Panc1 (cell line): Measurements from ENCODE around the gene CSN1S1. TPM values are rescaled to one million over a fixed set of nuclear protein-coding genes. Genes with fewer than 3 reads are reported as not detected.
"Not testable (repeated sequence)": the region's sequence is repeated elsewhere in the genome, so short reads cannot be mapped to it uniquely, and the experiment has no call there.

Source experiments
- ATAC-seq: fragments of 200-7000 bp; cut with Tn5 transposase; 2 replicates; pipeline ENCODE4 v1.9.1; 2020; ENCODE audit warnings: mild to moderate bottlenecking, moderate library complexity
- BruUV-seq: library from RNA; stranded (reverse); fragments of 400-500 nt; replicated peaks from 2 replicates; lab custom pipeline; 2021; lab: Mats Ljungman, UMichigan
- CTCF ChIA-PET: fragments of 300-600 bp; sonication (Branson Sonifier 250); formaldehyde crosslinking; loops from one replicate; lab custom pipeline; 2022; ENCODE audit warnings: antibody characterized with exemption; lab: Charles Lee
- POLR2A ChIA-PET: fragments of 300-600 bp; sonication (Branson Sonifier 250); formaldehyde crosslinking; loops from one replicate; lab custom pipeline; 2022; ENCODE audit warnings: antibody characterized with exemption; lab: Charles Lee
- DNase-seq: peaks from one replicate; pipeline ENCODE4 v3.0.0-alpha.2; 2010; ENCODE audit warnings: low read depth, low spot score
- H3K27ac ChIP-seq: 2 replicates; pipeline ENCODE4 v1.5.1; 2011; ENCODE audit warnings: mild to moderate bottlenecking, low read length, inconsistent platforms
- H3K27me3 ChIP-seq: fragments of 200-500 bp; sonication (Bioruptor generic); 2 replicates; pipeline ENCODE4 v1.6.0; 2014; ENCODE audit warnings: low read length, inconsistent platforms; ENCODE audit not compliant: control insufficient read depth, insufficient read depth
- H3K36me3 ChIP-seq: fragments of 200-500 bp; sonication (Bioruptor generic); 2 replicates; pipeline ENCODE4 v1.5.1; 2014; ENCODE audit warnings: inconsistent platforms, mild to moderate bottlenecking, low read length, moderate library complexity; ENCODE audit not compliant: control insufficient read depth, insufficient read depth
- H3K4me1 ChIP-seq: 2 replicates; pipeline ENCODE4 v1.5.1; 2011; ENCODE audit warnings: inconsistent platforms, mild to moderate bottlenecking, low read length, moderate library complexity; ENCODE audit not compliant: control insufficient read depth, insufficient read depth
- H3K4me3 ChIP-seq, 2 experiments: 2 replicates each; pipeline ENCODE4 v1.5.1; 2011 to 2012; ENCODE audit warnings: low read depth in 2 of 2, low read length in 2 of 2, mild to moderate bottlenecking in 2 of 2, inconsistent platforms in 1 of 2, moderate library complexity in 1 of 2
- H3K9me3 ChIP-seq: fragments of 200-500 bp; sonication (Bioruptor generic); 2 replicates; pipeline ENCODE4 v1.5.1; 2014; ENCODE audit warnings: low read depth, mild to moderate bottlenecking, inconsistent platforms, low read length, moderate library complexity; ENCODE audit not compliant: control insufficient read depth, insufficient read depth
- POLR2AphosphoS5 ChIP-seq: IDR thresholded peaks from 2 replicates; pipeline ENCODE4 v1.6.1; 2012; ENCODE audit warnings: mild to moderate bottlenecking, low read depth, low read length, moderate library complexity
- SIN3A ChIP-seq: IDR thresholded peaks from 2 replicates; pipeline ENCODE4 v1.6.1; 2012; ENCODE audit warnings: low read depth, mild to moderate bottlenecking, low read length, moderate library complexity, borderline replicate concordance; ENCODE audit not compliant: insufficient read depth
- TCF7L2 ChIP-seq: IDR thresholded peaks from 2 replicates; pipeline ENCODE4 v1.6.1; 2011; ENCODE audit warnings: mild to moderate bottlenecking, low read depth, low read length, inconsistent platforms
- in situ Hi-C: cut with HindIII; loops from 2 replicates; pipeline ENCODE4 v1.10.0; 2016; ENCODE audit warnings: low sequenced_read_pairs, low pct_unique_long_range_greater_than_20kb
- intact Hi-C: fragments of 100-400 bp; cut with micrococcal nuclease; formaldehyde crosslinking; loops from one replicate; pipeline ENCODE4 v1.10.0; 2022; ENCODE audit not compliant: unreplicated experiment
- total RNA-seq: library from RNA; stranded (reverse); gene quantifications from one replicate; pipeline ENCODE4 v1.2.1, GENCODE V29; 2021; ENCODE audit not compliant: unreplicated experiment
- TF ChIP-seq, protein P1 (sequence below): fragments of 450-650 bp; IDR thresholded peaks from 2 replicates; pipeline ENCODE4 v1.5.1; 2017; ENCODE audit warnings: mild to moderate bottlenecking
- TF ChIP-seq, protein P2 (sequence below), 2 experiments: IDR thresholded peaks; 2 replicates each; pipeline ENCODE4 v1.6.1; 2011 to 2012; ENCODE audit warnings: low read depth in 2 of 2, control low read depth in 1 of 2, low read length in 1 of 2, mild to moderate bottlenecking in 1 of 2, moderate library complexity in 1 of 2; ENCODE audit not compliant: insufficient read depth in 1 of 2

CSN1S1 gene
- total RNA-seq, 1 experiment from 2014 or later = not detected

DNA sequence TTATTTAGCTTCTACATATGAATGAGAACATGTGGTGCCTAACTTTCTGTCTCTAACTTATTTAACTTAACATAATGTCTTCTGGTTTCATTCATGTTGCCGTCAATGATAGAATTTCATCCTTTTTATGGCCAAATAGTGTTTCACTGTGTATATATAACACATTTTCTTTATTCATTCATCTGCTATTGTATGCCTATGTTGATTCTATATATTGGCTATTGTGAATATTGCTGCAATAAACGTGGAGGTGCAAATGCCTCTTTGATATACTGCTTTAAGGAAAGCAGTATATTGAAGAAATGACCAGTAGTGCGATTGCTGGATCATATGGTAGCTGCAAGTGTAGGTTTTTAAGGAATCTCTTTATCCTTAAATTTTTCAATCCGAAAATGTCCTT, 10.0 kb upstream of the CSN1S1 start:
- Histone ChIP-seq H3K36me3 (no peaks in the 10 kb centered on the region), H3K9me3 (no peaks in the 10 kb centered on the region), H3K27ac (no peak overlapping the region), H3K4me1 (no peaks in the 10 kb centered on the region), H3K27me3 (no peaks in the 10 kb centered on the region), H3K4me3 (no peak overlapping the region)
- ChIA-PET POLR2A (no interaction called here), CTCF (no interaction called here)
- in situ Hi-C loops = no loop called here
- intact Hi-C loops = no loop called here
- DNase-seq (no peak), ATAC-seq (no peak)
- BruUV-seq = no TSS peak
- TF ChIP-seq, protein P1, sequence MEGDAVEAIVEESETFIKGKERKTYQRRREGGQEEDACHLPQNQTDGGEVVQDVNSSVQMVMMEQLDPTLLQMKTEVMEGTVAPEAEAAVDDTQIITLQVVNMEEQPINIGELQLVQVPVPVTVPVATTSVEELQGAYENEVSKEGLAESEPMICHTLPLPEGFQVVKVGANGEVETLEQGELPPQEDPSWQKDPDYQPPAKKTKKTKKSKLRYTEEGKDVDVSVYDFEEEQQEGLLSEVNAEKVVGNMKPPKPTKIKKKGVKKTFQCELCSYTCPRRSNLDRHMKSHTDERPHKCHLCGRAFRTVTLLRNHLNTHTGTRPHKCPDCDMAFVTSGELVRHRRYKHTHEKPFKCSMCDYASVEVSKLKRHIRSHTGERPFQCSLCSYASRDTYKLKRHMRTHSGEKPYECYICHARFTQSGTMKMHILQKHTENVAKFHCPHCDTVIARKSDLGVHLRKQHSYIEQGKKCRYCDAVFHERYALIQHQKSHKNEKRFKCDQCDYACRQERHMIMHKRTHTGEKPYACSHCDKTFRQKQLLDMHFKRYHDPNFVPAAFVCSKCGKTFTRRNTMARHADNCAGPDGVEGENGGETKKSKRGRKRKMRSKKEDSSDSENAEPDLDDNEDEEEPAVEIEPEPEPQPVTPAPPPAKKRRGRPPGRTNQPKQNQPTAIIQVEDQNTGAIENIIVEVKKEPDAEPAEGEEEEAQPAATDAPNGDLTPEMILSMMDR = no peak
- TF ChIP-seq TCF7L2 = no peak

DNA sequence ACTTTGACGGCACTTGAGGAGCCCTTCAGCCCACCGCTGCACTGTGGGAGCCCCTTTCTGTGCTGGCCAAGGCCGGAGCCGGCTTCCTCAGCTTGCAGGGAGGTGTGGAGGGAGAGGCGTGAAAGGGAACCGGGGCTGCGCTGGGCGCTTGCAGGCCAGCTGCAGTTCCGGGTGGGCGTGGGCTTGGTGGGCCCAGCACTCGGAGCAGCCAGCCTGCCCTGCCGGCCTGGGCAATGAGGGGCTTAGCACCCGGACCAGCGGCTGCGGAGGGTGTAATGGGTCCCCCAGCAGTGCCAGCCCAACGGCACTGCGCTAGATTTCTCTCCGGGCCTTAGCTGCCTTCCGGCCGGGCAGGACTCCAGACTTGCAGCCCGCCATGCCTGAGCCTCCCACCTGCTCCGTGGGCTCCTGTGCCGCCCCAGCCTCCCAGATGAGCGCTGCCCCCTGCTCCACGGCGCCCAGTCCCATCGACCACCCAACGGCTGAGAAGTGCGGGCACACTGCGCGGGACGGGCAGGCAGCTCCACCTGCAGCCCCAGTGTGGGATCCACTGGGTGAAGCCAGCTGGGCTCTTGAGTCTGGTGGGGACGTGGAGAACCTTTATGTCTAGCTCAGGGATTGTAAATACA, 7.0 kb upstream of the CSN1S1 start:
- POLR2A ChIA-PET, H3K27ac ChIP-seq, H3K36me3 ChIP-seq, in situ Hi-C loops, intact Hi-C loops, DNase-seq, H3K4me1 ChIP-seq, CTCF ChIA-PET, H3K4me3 ChIP-seq, H3K9me3 ChIP-seq, H3K27me3 ChIP-seq, BruUV-seq, ATAC-seq: not testable (repeated sequence)

DNA sequence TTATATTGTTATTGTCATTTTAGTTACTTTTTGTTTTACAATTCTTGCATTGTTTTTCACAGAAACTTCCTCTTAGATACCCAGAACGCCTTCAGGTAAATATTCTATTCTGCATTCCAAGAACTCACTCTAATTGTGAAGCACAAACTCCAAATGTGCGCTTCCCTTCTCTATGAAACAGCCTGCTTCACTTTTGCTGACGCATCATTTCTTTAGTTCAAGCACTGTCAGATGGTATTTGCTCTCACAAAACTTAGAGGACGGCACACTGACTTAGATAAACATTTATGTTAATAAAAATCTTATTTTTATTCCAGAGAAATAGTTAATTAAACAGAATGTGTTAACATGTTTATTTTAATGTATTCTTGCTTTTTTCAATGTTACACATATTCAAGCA, 3.3 kb downstream of the CSN1S1 start:
- Histone ChIP-seq H3K4me3 (no peak overlapping the region), H3K27me3 (no peaks in the 10 kb centered on the region), H3K9me3 (no peaks in the 10 kb centered on the region), H3K36me3 (no peaks in the 10 kb centered on the region), H3K27ac (no peak overlapping the region), H3K4me1 (no peaks in the 10 kb centered on the region)
- TF ChIP-seq POLR2AphosphoS5 = no peak
- no peak for TF ChIP-seq TCF7L2
- TF ChIP-seq, protein P1 = no peak
- TF ChIP-seq SIN3A = no peak
- TF ChIP-seq, protein P2, sequence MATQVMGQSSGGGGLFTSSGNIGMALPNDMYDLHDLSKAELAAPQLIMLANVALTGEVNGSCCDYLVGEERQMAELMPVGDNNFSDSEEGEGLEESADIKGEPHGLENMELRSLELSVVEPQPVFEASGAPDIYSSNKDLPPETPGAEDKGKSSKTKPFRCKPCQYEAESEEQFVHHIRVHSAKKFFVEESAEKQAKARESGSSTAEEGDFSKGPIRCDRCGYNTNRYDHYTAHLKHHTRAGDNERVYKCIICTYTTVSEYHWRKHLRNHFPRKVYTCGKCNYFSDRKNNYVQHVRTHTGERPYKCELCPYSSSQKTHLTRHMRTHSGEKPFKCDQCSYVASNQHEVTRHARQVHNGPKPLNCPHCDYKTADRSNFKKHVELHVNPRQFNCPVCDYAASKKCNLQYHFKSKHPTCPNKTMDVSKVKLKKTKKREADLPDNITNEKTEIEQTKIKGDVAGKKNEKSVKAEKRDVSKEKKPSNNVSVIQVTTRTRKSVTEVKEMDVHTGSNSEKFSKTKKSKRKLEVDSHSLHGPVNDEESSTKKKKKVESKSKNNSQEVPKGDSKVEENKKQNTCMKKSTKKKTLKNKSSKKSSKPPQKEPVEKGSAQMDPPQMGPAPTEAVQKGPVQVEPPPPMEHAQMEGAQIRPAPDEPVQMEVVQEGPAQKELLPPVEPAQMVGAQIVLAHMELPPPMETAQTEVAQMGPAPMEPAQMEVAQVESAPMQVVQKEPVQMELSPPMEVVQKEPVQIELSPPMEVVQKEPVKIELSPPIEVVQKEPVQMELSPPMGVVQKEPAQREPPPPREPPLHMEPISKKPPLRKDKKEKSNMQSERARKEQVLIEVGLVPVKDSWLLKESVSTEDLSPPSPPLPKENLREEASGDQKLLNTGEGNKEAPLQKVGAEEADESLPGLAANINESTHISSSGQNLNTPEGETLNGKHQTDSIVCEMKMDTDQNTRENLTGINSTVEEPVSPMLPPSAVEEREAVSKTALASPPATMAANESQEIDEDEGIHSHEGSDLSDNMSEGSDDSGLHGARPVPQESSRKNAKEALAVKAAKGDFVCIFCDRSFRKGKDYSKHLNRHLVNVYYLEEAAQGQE (IDR thresholded peaks at IDR 0.05; ENCODE audit: insufficient read depth in 1 of 2, low read depth in 2 of 2, low read length in 1 of 2) = no peak
- BruUV-seq = no TSS peak
- ChIA-PET POLR2A (no interaction called here), CTCF (no interaction called here)
- intact Hi-C loops = no loop called here
- DNase-seq = no peak
- in situ Hi-C loops = no loop called here
- no peak for ATAC-seq
